ENCODE results near the gene PSMD5.

Gene PSMD5

GRCh38 chr9:120801441-120801840 is 41.3 kb downstream of the PSMD5 start:
- DNase-seq, result no peak
- no peak overlapping the region for H3K27ac ChIP-seq (ENCODE audit: low read length, poor library complexity, severe bottlenecking)
- H3K4me2 ChIP-seq (ENCODE audit: low read length, poor library complexity, severe bottlenecking), result no peak overlapping the region
- H3K14ac ChIP-seq (ENCODE audit: low read length in 2 of 2), result no peak overlapping the region
- H3K4me3 ChIP-seq (ENCODE audit: insufficient read depth in 1 of 2, low read depth in 1 of 2, low read length in 2 of 2), result no peak overlapping the region
- no peaks in the 10 kb centered on the region for H3K27me3 ChIP-seq (ENCODE audit: control insufficient read depth in 1 of 2, insufficient read depth in 1 of 2, low read length in 2 of 2)
- no peak overlapping the region for H4K91ac ChIP-seq (ENCODE audit: low read length)
- no peak overlapping the region for H2BK15ac ChIP-seq (ENCODE audit: low read depth, poor library complexity, severe bottlenecking)
- no peak overlapping the region for H4K8ac ChIP-seq (ENCODE audit: low read length)
- H3K79me1 ChIP-seq (replicated peaks; ENCODE audit: low read length, poor library complexity, severe bottlenecking), result no peaks in the 10 kb centered on the region
- H3K4me1 ChIP-seq (ENCODE audit: control insufficient read depth, insufficient read depth, low read depth, low read length), result no peaks in the 10 kb centered on the region
- H3K9ac ChIP-seq (ENCODE audit: low read length), result no peak overlapping the region
- H3K18ac ChIP-seq (ENCODE audit: low read depth in 1 of 2, low read length in 2 of 2), result no peak overlapping the region
- no peak overlapping the region for H2AFZ ChIP-seq (ENCODE audit: low read depth, low read length)
- H2AK5ac ChIP-seq (ENCODE audit: low read length, severe bottlenecking), result no peak overlapping the region
- no peak overlapping the region for H2BK12ac ChIP-seq (ENCODE audit: low read length in 2 of 2)
- no peaks in the 10 kb centered on the region for H3K36me3 ChIP-seq (ENCODE audit: control insufficient read depth in 1 of 2, insufficient read depth in 2 of 2, low read depth in 1 of 2, low read length in 2 of 2)
- no peak overlapping the region for H3K23ac ChIP-seq (ENCODE audit: low read length in 2 of 2)
- H3K9me3 ChIP-seq (ENCODE audit: control insufficient read depth, low read length), result peaks cover 8% of the 10 kb centered on the region
- WGBS, result 100% methylated on average over 6 of the region's 7 CpGs
- no peak overlapping the region for H3K4ac ChIP-seq (ENCODE audit: low read depth in 1 of 2, low read length in 2 of 2)
- H2BK120ac ChIP-seq (ENCODE audit: low read depth, low read length), result no peak overlapping the region
- H2BK5ac ChIP-seq (ENCODE audit: low read depth, low read length, poor library complexity, severe bottlenecking), result no peak overlapping the region

DNA sequence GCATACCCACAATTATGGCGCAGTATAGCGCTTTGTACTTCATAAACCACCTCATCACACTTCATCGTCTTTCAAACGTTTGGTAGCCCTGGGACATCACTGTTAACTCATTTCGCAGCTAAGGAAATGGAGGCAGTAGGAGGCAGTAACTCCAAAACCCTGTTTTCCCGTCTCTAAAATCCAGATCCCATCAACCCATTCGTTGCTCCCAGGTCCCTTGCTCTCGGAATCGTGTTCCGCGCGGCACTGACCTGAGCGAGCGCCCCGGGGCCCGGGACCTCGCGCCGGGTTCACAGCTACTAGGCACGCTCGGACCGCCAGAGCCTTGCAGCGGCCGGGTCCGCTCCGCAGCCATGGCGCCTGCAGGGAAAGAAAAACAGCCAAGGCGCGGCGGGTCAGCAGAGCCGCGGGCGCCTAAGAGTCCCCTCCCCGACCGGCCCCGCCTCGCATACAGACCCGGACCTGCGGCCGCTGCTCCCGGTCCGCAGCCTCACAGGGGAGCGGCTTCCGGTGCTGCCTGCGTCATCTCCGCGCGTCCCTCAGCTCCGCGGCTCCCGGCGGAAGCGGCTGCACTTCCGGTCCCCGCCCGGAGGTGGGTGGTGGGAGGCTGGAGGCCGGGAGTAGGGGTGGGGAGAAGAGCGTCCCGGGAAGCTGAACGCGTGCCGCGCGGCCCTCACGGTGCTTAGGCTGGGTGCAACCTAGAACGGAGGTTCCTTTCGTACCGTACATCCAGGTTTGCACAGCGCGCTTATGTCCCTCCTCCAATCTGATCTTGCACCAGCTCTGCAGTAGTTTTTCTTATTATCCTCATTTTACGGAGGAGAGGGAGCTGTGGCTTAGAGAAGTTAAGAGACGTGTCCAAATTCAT is 49.6 kb downstream of the PSMD5 start, which contains the start of gene FBXW2:
FBXW2 (minus strand) TSS at position 519 of the 868 bp plus-strand sequence. CDS start 5,158 bp downstream, outside the sequence.
- H3K18ac ChIP-seq (ENCODE audit: low read depth in 1 of 2, low read length in 2 of 2), result peak within 1 kb of the TSS; percentile 71 to 82
- peaks cover 3% of the 10 kb centered on the region for H3K4me1 ChIP-seq (ENCODE audit: control insufficient read depth, insufficient read depth, low read depth, low read length)
- under 1% methylated on average over 55 of the region's 72 CpGs for WGBS
- peak within 1 kb of the TSS; percentile 97 for H3K9ac ChIP-seq (ENCODE audit: low read length)
- no peak within 1 kb of the TSS for H2AK5ac ChIP-seq (ENCODE audit: low read length, severe bottlenecking)
- H2BK5ac ChIP-seq (ENCODE audit: low read depth, low read length, poor library complexity, severe bottlenecking), result peak within 1 kb of the TSS; percentile 39
- H3K14ac ChIP-seq (ENCODE audit: low read length in 2 of 2), result peak within 1 kb of the TSS in 1 of 2 experiments; percentile 75
- H3K4me2 ChIP-seq (ENCODE audit: low read length, poor library complexity, severe bottlenecking), result peak within 1 kb of the TSS; percentile 83
- no peak within 1 kb of the TSS for H2BK120ac ChIP-seq (ENCODE audit: low read depth, low read length)
- peak within 1 kb of the TSS; percentile 51 to 98 for H3K4ac ChIP-seq (ENCODE audit: low read depth in 1 of 2, low read length in 2 of 2)
- peak within 1 kb of the TSS; percentile 73 for H2BK15ac ChIP-seq (ENCODE audit: low read depth, poor library complexity, severe bottlenecking)
- peak within 1 kb of the TSS in 1 of 2 experiments; percentile 57 for H2BK12ac ChIP-seq (ENCODE audit: low read length in 2 of 2)
- peaks cover 0 to 22% of the 10 kb centered on the region in 2 experiments for H3K36me3 ChIP-seq (ENCODE audit: control insufficient read depth in 1 of 2, insufficient read depth in 2 of 2, low read depth in 1 of 2, low read length in 2 of 2)
- peak within 1 kb of the TSS; percentile 85 to 98 for H3K4me3 ChIP-seq (ENCODE audit: insufficient read depth in 1 of 2, low read depth in 1 of 2, low read length in 2 of 2)
- H4K8ac ChIP-seq (ENCODE audit: low read length), result peak within 1 kb of the TSS; percentile 93
- peak within 1 kb of the TSS in 1 of 2 experiments; percentile 83 for H3K23ac ChIP-seq (ENCODE audit: low read length in 2 of 2)
- H3K27me3 ChIP-seq (ENCODE audit: control insufficient read depth in 1 of 2, insufficient read depth in 1 of 2, low read length in 2 of 2), result no peaks in the 10 kb centered on the region
- peaks cover 11% of the 10 kb centered on the region for H3K79me1 ChIP-seq (replicated peaks; ENCODE audit: low read length, poor library complexity, severe bottlenecking)
- peak; percentile 93 for DNase-seq
- peak within 1 kb of the TSS; percentile 62 for H4K91ac ChIP-seq (ENCODE audit: low read length)
- H3K27ac ChIP-seq (ENCODE audit: low read length, poor library complexity, severe bottlenecking), result peak within 1 kb of the TSS; percentile 67
- H2AFZ ChIP-seq (ENCODE audit: low read depth, low read length), result peak within 1 kb of the TSS; percentile 80
- no peaks in the 10 kb centered on the region for H3K9me3 ChIP-seq (ENCODE audit: control insufficient read depth, low read length)

- Histone ChIP-seq H3K4me2 (ENCODE audit: low read length, poor library complexity, severe bottlenecking) (no peak overlapping the region), H3K27me3 (ENCODE audit: control insufficient read depth in 1 of 2, insufficient read depth in 1 of 2, low read length in 2 of 2) (no peaks in the 10 kb centered on the region), H2BK15ac (ENCODE audit: low read depth, poor library complexity, severe bottlenecking) (no peak overlapping the region), H3K9me3 (ENCODE audit: control insufficient read depth, low read length) (no peaks in the 10 kb centered on the region), H2AFZ (ENCODE audit: low read depth, low read length) (no peak overlapping the region), H3K36me3 (ENCODE audit: control insufficient read depth in 1 of 2, insufficient read depth in 2 of 2, low read depth in 1 of 2, low read length in 2 of 2) (peaks cover 7 to 39% of the 10 kb centered on the region in 2 experiments), H3K18ac (ENCODE audit: low read depth in 1 of 2, low read length in 2 of 2) (no peak overlapping the region), H3K79me1 (replicated peaks; ENCODE audit: low read length, poor library complexity, severe bottlenecking) (peaks cover 13% of the 10 kb centered on the region), H3K9ac (ENCODE audit: low read length) (no peak overlapping the region), H3K4me1 (ENCODE audit: control insufficient read depth, insufficient read depth, low read depth, low read length) (peaks cover 3% of the 10 kb centered on the region), H2BK120ac (ENCODE audit: low read depth, low read length) (no peak overlapping the region), H4K8ac (ENCODE audit: low read length) (no peak overlapping the region), H2BK5ac (ENCODE audit: low read depth, low read length, poor library complexity, severe bottlenecking) (no peak overlapping the region), H3K27ac (ENCODE audit: low read length, poor library complexity, severe bottlenecking) (no peak overlapping the region), H3K4me3 (ENCODE audit: insufficient read depth in 1 of 2, low read depth in 1 of 2, low read length in 2 of 2) (peak overlapping the region in 1 of 2 experiments; percentile 98), H2BK12ac (ENCODE audit: low read length in 2 of 2) (no peak overlapping the region), H4K91ac (ENCODE audit: low read length) (no peak overlapping the region), H3K4ac (ENCODE audit: low read depth in 1 of 2, low read length in 2 of 2) (no peak overlapping the region), H3K23ac (ENCODE audit: low read length in 2 of 2) (no peak overlapping the region), H3K14ac (ENCODE audit: low read length in 2 of 2) (no peak overlapping the region), H2AK5ac (ENCODE audit: low read length, severe bottlenecking) (no peak overlapping the region)
- WGBS, result 97% methylated on average over 3 of the region's 3 CpGs
- no peak for DNase-seq
Observed at GRCh38 chr9:120791161-120791560, 51.6 kb downstream of the PSMD5 start.

DNA sequence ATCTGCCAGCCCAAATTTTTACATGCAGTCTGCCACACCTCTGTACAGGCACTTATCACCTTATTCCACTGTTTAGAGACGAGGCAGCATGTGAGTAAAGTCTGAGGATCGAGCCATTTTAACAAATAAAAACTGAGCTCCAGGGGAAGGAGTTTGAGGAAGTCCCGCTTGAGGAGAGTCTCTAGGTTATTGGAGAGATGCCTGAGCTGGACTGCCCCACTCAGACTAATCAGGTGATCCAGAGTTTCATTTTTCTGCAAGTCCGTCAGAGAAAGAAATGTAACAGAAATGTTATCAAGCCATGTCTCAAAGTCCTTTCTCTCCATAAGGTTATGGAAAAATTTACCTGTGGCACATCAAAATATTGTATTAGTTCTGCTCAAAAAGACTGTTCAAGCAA is 54.8 kb downstream of the PSMD5 start:
- 95% methylated on average over 3 of the region's 4 CpGs for WGBS

More for the DNA sequence above, 54.8 kb downstream of the PSMD5 start:
- Histone ChIP-seq H4K8ac (ENCODE audit: low read length) (no peak overlapping the region), H2AK5ac (ENCODE audit: low read length, severe bottlenecking) (no peak overlapping the region), H2BK120ac (ENCODE audit: low read depth, low read length) (no peak overlapping the region), H3K4me1 (ENCODE audit: control insufficient read depth, insufficient read depth, low read depth, low read length) (no peaks in the 10 kb centered on the region), H3K4me3 (ENCODE audit: insufficient read depth in 1 of 2, low read depth in 1 of 2, low read length in 2 of 2) (no peak overlapping the region), H2BK12ac (ENCODE audit: low read length in 2 of 2) (no peak overlapping the region), H3K14ac (ENCODE audit: low read length in 2 of 2) (no peak overlapping the region), H3K23ac (ENCODE audit: low read length in 2 of 2) (no peak overlapping the region), H3K27me3 (ENCODE audit: control insufficient read depth in 1 of 2, insufficient read depth in 1 of 2, low read length in 2 of 2) (no peaks in the 10 kb centered on the region), H3K9me3 (ENCODE audit: control insufficient read depth, low read length) (no peaks in the 10 kb centered on the region), H4K91ac (ENCODE audit: low read length) (no peak overlapping the region), H3K18ac (ENCODE audit: low read depth in 1 of 2, low read length in 2 of 2) (no peak overlapping the region), H2BK5ac (ENCODE audit: low read depth, low read length, poor library complexity, severe bottlenecking) (no peak overlapping the region), H3K27ac (ENCODE audit: low read length, poor library complexity, severe bottlenecking) (no peak overlapping the region), H3K4me2 (ENCODE audit: low read length, poor library complexity, severe bottlenecking) (no peak overlapping the region), H3K36me3 (ENCODE audit: control insufficient read depth in 1 of 2, insufficient read depth in 2 of 2, low read depth in 1 of 2, low read length in 2 of 2) (peaks cover 13 to 47% of the 10 kb centered on the region in 2 experiments), H3K9ac (ENCODE audit: low read length) (no peak overlapping the region), H2AFZ (ENCODE audit: low read depth, low read length) (no peak overlapping the region), H3K79me1 (replicated peaks; ENCODE audit: low read length, poor library complexity, severe bottlenecking) (peaks cover 12% of the 10 kb centered on the region), H2BK15ac (ENCODE audit: low read depth, poor library complexity, severe bottlenecking) (no peak overlapping the region), H3K4ac (ENCODE audit: low read depth in 1 of 2, low read length in 2 of 2) (no peak overlapping the region)
- no peak for DNase-seq

Measured in mesenchymal stem cell (in vitro differentiated cells and primary cell).